HG03103 (cell line): ENCODE results near the gene ELOA.
"Not testable (repeated sequence)": the region's sequence is repeated elsewhere in the genome, so short reads cannot be mapped to it uniquely, and the experiment has no call there.

Experiments
- ATAC-seq: cut with Tn5 transposase; IDR thresholded peaks from one replicate; pipeline ENCODE4 v1.9.1; 2021; ENCODE audit warnings: low read depth; ENCODE audit not compliant: unreplicated experiment

The ELOA gene

DNA sequence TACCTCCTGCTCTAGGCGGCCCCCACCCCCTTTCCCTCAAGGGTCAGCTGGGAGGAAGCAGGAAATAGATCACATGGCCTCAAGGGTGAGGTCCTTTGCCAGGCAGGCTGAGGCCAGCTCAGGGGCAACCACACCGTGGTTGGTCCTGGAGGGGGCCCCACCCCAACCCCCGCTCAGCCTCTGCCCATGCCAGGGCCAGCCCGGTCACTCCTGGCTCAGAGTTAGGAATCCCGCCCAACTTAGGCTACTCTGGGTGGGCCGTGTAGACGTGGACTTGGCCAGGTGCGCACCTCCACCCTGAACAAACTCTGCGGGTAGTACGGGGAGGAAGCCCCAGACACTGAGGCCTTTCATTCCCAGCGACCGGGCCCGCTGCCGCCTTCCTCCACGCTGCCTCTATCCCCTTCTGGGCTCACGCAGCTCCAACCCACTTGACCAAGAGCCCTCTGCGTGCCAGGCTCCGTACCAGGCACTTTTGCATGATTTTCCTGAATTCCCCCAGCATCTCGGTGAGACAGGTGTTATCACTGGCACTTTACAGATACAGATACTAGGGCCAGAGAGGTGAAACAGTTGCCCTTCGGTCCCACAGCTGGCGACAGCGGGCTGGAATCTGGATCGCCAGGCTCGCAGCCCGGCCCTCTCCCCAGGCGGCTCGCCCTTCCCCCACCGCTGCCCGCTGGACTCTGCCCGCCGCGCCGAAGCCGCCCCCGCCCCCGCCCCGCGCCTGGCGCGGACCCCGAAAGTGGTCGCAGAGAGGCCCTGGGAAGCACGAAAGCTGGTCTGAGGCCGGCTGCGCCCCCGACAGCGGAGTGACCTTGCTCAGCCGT lies 56.5 kb downstream of the ELOA start:
- ATAC-seq, result peak; percentile 2

DNA sequence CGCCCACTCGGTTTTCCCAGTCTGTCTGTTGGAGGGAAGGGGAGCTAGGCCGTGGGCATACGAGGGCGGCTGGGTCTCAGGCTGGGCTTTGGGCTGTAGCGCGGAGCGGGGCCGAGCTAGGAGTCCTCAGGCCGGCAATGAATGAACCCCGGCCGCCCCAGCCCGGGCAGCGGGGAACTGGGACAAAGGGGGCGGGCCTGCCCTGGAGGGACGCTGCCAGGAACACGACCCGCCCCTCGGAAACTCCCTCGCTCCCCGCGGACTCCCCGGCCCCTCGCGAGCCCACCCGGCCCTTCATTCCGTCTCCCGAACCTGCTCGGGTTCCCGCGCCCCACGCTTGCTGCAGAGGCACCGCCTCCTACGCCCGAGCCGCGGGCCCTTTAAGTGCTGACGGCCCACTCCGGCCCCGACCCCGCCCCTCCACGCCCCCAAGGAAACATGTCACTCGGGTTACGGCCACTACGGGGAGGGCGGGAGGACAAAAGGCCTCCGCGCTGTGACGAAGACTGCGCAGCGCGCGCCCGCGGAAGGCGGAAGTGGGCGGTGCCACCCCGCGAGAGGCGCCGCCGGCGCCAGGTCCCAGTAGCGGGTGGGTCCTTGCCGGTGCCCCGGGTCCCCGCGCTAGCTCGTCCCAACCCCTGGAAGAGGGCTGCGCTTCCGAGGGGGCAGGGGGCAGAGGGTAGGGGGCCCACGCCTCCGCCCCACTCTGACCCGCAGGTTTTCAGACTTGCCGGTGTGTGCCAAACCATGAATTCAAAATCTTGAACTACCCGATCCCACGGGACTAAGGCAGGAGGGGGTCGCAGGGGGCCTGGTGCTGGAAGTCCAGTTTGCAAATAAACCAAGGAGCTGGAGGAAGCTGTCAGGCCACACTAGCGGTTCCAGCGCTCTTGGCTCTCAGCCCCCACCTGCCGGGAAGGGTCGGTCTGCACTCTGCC lies 57.4 kb downstream of the ELOA start, which contains the start of gene GALE:
GALE (minus strand) TSS at position 355 of the 938 bp plus-strand sequence. CDS start 1,747 bp downstream, outside the sequence.
- ATAC-seq, result peak; percentile 76

DNA sequence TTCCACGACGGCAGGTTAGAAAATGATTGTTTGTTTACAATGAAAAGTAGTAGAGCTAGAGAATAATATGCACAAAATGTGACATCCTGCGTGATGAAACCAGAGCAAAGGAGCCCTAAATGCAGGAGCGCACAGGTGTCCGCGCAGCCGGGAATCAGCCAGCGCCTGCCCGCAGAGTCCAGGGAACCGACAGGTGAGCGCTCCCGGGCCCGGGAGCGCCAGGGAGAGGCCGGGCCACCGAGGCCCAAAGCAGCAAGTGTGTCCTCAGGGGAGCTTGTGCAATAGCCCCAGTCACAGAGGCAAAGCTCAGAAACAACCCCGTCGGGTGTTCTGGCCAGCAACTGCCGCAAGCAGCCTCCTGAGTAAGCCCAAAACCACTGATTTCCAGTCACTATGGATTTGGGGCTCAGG lies 58.1 kb downstream of the ELOA start:
- no peak for ATAC-seq

DNA sequence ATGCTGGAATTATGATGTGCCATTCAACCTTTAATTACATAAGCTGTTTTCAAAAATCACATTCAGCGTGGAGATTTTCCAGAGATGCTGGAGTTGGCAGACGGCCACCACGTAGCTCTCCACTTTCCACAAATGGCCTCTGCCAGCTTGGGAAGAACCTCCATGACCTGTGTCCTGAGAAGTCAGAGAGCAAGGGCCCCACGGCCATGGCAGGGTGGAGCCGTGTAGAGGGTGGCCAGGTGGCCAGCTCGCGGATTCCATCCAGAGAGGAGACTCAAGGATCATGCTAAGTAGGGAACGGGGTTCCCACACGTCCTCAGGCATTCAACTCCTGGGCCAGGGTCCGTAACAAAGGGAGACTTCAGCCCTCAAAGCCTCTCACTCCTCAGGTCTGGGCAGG lies 58.6 kb downstream of the ELOA start:
- no peak for ATAC-seq

DNA sequence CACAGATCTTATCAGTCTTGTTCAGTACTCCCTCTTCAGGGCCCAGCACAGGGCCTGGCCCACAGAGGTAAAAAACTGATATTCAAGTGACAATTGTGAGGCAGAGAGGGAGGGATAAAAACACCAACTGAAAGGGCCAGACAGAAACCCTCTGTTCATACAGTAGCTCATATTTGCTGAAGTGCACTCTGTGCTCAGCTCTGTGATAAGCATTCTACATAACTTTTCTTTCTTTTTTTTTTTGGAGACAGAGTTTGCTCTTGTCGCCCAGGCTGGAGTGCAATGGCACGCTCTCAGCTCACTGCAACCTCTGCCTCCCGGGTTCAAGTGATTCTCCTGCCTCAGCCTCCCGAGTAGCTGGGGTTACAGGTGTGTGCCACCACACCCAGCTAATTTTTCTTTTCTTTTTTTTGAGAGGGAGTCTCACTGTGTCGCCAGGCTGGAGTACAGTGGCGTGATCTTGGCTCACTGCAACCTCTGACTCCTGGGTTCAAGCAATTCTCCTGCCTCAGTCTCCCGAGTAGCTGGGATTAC lies 59.6 kb downstream of the ELOA start:
- ATAC-seq, result not testable (repeated sequence)

- no peak for ATAC-seq
These were observed 60.4 kb downstream of the ELOA start for GRCh38 chr1:23803674-23804073.

DNA sequence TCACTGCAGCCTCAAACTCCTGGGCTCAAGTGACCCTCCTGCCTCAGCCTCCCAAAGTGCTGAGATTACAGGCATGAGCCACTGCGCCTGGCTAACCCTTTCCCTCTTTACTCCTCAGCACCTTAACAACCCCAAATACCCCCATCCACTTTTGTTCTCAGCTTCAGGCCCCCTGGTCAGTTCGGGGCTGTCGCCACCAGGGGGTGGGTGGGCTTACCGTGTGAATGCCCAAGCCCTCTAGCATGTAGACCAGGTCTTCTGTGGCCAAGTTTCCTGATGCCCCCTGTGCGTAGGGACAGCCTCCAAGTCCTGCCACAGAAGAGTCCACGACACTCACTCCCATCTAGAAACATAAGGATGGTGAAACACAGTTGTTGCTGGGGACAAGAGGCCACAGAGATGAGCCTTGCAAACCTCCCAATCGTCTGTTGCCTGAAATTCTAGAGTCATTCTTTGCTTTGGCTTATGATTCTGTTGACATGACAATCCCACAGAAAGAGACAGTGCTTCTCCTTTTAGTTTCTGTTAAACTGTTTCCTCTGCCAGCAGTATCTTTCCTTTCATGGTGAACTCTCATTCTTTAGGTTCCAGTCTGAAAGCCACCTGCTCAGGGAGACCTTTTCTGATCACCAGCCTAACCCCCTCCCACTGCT lies 61.0 kb downstream of the ELOA start:
- ATAC-seq, result no peak

DNA sequence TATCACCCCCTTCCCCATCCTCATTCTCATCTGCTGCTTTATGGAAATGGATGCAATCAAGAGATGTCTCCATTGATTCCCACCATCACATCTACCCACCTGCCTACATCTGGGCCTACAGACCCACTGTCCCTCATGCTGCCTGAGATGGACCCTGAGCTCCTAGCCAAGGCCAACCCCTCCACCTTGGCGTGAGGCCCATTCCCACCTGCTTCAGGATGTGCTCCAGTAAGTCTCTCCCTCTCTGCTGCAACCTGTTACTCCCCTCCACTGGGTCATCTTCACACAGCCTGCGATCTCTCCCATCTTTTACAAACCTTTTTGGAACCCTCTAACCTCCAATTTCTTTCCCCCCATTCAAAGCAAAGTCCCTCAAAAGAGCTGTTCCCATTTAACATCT lies 61.8 kb downstream of the ELOA start:
- ATAC-seq, result no peak

DNA sequence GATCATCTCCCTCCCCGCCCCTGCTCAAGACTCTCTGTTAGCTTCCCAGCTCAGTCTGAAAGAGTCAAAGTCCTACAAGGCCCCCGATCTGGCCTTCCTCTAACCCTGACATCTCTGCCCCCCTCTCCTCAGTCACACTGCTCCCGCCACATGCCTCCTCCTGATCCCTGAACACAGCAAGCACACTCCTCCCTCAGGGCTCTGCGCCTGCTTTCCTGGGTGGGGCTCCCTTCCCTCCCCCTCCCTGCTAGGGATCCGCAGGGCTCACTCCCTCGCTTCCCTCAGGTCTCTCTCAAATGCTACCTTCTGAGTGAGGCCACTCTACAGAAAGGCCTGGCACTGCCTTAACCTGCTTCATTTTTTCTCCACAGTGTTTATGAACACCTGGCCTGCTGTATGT lies 63.0 kb downstream of the ELOA start:
- ATAC-seq, result no peak

DNA sequence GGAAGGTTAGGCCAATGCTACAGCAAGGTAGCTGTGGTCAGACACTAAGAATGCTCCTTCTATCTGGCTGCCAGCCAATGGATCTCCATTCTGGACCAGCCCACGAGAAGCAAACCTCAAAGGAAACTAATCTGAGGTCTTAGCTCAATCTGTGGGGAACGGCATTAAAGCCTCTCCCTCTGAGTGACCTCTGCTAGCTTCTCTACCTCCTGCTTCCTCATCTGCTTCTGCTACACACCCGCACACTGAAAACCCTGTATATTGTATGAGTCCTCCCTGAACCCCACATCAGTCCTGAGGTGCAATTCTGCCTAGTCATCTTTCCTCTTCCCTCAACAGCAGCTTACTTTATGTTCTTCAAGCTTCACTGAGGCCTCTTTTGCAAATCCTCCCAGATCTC lies 64.2 kb downstream of the ELOA start:
- no peak for ATAC-seq

DNA sequence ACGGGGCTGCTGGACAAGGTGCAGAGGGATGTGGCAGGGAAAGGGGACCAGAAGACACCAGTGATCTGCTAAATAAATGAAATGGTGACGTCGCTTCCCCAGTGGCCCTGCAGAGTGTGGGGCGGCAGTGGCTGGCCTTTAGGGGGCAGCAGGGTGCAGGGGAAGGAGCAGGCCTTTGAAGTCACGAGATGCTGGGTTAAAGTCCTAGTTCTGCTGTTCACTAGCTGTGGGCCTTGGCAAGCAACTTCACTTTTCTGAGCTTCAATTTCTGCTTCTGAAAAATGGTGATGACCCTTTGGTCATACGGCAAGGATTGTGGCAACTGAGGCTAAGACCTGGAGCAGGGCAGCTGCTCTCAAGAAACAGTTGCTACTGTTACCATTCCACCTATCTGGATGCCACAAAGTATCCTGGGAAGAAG lies 66.5 kb downstream of the ELOA start:
- no peak for ATAC-seq

DNA sequence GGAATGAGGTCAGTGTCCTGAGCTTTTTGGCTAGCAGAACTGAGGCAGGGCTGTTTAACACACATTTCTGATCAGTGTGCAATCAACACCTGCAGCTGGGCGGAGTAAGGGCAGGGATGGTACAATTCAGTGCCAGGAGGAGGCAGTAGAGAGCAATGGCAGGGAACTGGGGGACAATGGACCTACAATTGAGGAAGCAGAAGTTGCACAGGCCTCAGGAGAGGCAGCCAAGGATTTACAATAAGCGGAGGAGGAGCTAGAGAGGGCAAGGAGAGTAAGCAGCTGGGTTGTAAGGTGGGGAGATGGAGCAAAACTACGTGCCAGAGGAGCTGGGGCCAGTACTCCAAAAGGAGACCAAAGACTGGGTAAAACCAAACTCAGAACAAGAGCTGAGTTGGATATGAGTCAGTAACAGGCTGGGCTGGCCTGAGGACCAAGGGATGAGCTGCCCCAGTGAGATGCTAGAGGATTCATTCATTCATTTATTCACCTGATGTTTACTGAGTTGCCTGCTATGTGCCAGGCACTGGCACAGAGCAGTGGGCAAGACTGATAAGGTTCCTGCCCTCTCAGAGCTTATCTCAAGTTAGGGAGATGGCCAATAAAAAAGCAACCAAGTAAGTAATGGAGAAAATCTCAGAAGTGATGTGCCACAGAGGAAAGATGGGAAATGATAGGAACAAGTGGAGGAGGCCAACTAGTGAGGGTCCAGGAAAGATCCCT lies 67.7 kb downstream of the ELOA start:
- no peak for ATAC-seq
